HepG2 (cell line): ENCODE measurements around the gene CYB5D1. TPM values are rescaled to one million over a fixed set of nuclear protein-coding genes. Genes with fewer than 3 reads are reported as not detected.

Experiments used
- FOSL1 ChIP-seq: sonication (generic); formaldehyde crosslinking; IDR thresholded peaks from 2 replicates; pipeline ENCODE4 v1.9.0; 2021; ENCODE audit warnings: missing genetic modification reagents, borderline replicate concordance
- HNRNPK ChIP-seq: fragments of 200-400 bp; formaldehyde crosslinking; IDR thresholded peaks from 2 replicates; pipeline ENCODE4 v1.6.1; 2018; ENCODE audit warnings: low read length, low read depth, moderate library complexity, mild to moderate bottlenecking; ENCODE audit not compliant: poor library complexity, severe bottlenecking
- HOXA5 ChIP-seq: sonication (generic); formaldehyde crosslinking; IDR thresholded peaks from 2 replicates; pipeline ENCODE4 v1.4.0; 2020; ENCODE audit warnings: missing genetic modification reagents
- IKZF5 ChIP-seq: IDR thresholded peaks from 2 replicates; pipeline ENCODE4 v1.6.1; 2018; ENCODE audit warnings: missing genetic modification reagents, mild to moderate bottlenecking, missing compliant biosample characterization
- JUN ChIP-seq: sonication (generic); formaldehyde crosslinking; IDR thresholded peaks from 2 replicates; pipeline ENCODE4 v1.4.0; 2020; ENCODE audit warnings: mild to moderate bottlenecking, missing genetic modification reagents
- KDM2A ChIP-seq: sonication (generic); formaldehyde crosslinking; IDR thresholded peaks from 2 replicates; pipeline ENCODE4 v1.4.0; 2020; ENCODE audit warnings: low read depth, missing genetic modification reagents, borderline replicate concordance
- LCORL ChIP-seq, 2 experiments: fragments of 450-650 bp in 1 of 2; sonication (generic) in 1 of 2; formaldehyde crosslinking in 1 of 2; IDR thresholded peaks; 2 replicates each; pipeline versions ENCODE4 v1.5.0 to v1.6.1; 2017 to 2020; ENCODE audit warnings: antibody characterized with exemption in 1 of 2, missing genetic modification reagents in 1 of 2
- MEIS1 ChIP-seq: sonication (generic); formaldehyde crosslinking; IDR thresholded peaks from 2 replicates; pipeline ENCODE4 v1.9.0; 2021; ENCODE audit warnings: mild to moderate bottlenecking, missing genetic modification reagents, moderate library complexity, borderline replicate concordance
- NR1H2 ChIP-seq: sonication (generic); formaldehyde crosslinking; IDR thresholded peaks from 2 replicates; pipeline ENCODE4 v1.8.1; 2022; ENCODE audit warnings: low read depth, missing genetic modification reagents, borderline replicate concordance
- PCBP1 ChIP-seq: fragments of 200-400 bp; formaldehyde crosslinking; IDR thresholded peaks from 2 replicates; pipeline ENCODE4 v1.6.1; 2017; ENCODE audit warnings: mild to moderate bottlenecking, low read depth, low read length, borderline replicate concordance
- POLR2AphosphoS2 ChIP-seq: IDR thresholded peaks from 2 replicates; pipeline ENCODE4 v1.6.1; 2011; ENCODE audit warnings: low read depth, low read length, improper control_type of control experiment
- RAD51 ChIP-seq: fragments of 450-650 bp; IDR thresholded peaks from 2 replicates; pipeline ENCODE4 v1.6.1; 2016; ENCODE audit warnings: borderline replicate concordance
- SRSF4 ChIP-seq: fragments of 200-400 bp; formaldehyde crosslinking; IDR thresholded peaks from one replicate; pipeline ENCODE4 v1.6.1; 2018; ENCODE audit warnings: mild to moderate bottlenecking, low read depth, low read length, moderate library complexity; ENCODE audit not compliant: poor library complexity, severe bottlenecking
- TRIM24 ChIP-seq: sonication (generic); formaldehyde crosslinking; IDR thresholded peaks from 2 replicates; pipeline ENCODE4 v1.8.0; 2022; ENCODE audit warnings: mild to moderate bottlenecking, missing genetic modification reagents
- ZNF160 ChIP-seq: sonication (generic); formaldehyde crosslinking; IDR thresholded peaks from 2 replicates; pipeline ENCODE4 v1.8.0; 2022; ENCODE audit warnings: mild to moderate bottlenecking, inconsistent platforms, missing genetic modification reagents
- ZNF230 ChIP-seq: sonication (generic); formaldehyde crosslinking; IDR thresholded peaks from 2 replicates; pipeline ENCODE4 v1.4.0; 2020; ENCODE audit warnings: mild to moderate bottlenecking, missing genetic modification reagents
- ZNF3 ChIP-seq: IDR thresholded peaks from 2 replicates; pipeline ENCODE4 v1.7.0; 2017; ENCODE audit warnings: inconsistent platforms
- polyA plus RNA-seq, 8 experiments: library from polyadenylated mRNA; depleted of rRNA in 3 of 8; stranded (reverse) in 7 of 8; unstranded in 1 of 8; fragments of >200 nt; fragmentation: Illumina TruSeq in 4 of 8; extraction: Trizol in 4 of 8; gene quantifications; 2 replicates each; pipeline versions ENCODE4 v1.2.1 to v1.2.3, GENCODE V29; 2011 to 2016; ENCODE audit warnings: low read depth in 4 of 8, missing spikeins in 1 of 8, mixed read lengths in 1 of 8; ENCODE audit not compliant: insufficient read depth in 1 of 8
- total RNA-seq, 5 experiments: library from RNA; depleted of rRNA; stranded (reverse); fragments of >200 nt; fragmentation: Illumina TruSeq; extraction: Trizol; gene quantifications; 2 replicates each; pipeline ENCODE4 v1.2.3, GENCODE V29; 2016; ENCODE audit warnings: low read depth in 1 of 5
- TF ChIP-seq, protein P1 (sequence below): sonication (generic); formaldehyde crosslinking; IDR thresholded peaks from 2 replicates; pipeline ENCODE4 v1.4.0; 2020; ENCODE audit warnings: mild to moderate bottlenecking, missing genetic modification reagents
- TF ChIP-seq, protein P2 (sequence below): sonication (generic); formaldehyde crosslinking; IDR thresholded peaks from 2 replicates; pipeline ENCODE4 v1.4.0; 2020; ENCODE audit warnings: missing genetic modification reagents, mild to moderate bottlenecking, borderline replicate concordance

Gene CYB5D1
- total and polyA plus RNA-seq, 2 of the 13 experiments (the other 11 are each of a cell fraction or from before 2014, with no cell fraction given), result 8.9 to 17.0 TPM

DNA sequence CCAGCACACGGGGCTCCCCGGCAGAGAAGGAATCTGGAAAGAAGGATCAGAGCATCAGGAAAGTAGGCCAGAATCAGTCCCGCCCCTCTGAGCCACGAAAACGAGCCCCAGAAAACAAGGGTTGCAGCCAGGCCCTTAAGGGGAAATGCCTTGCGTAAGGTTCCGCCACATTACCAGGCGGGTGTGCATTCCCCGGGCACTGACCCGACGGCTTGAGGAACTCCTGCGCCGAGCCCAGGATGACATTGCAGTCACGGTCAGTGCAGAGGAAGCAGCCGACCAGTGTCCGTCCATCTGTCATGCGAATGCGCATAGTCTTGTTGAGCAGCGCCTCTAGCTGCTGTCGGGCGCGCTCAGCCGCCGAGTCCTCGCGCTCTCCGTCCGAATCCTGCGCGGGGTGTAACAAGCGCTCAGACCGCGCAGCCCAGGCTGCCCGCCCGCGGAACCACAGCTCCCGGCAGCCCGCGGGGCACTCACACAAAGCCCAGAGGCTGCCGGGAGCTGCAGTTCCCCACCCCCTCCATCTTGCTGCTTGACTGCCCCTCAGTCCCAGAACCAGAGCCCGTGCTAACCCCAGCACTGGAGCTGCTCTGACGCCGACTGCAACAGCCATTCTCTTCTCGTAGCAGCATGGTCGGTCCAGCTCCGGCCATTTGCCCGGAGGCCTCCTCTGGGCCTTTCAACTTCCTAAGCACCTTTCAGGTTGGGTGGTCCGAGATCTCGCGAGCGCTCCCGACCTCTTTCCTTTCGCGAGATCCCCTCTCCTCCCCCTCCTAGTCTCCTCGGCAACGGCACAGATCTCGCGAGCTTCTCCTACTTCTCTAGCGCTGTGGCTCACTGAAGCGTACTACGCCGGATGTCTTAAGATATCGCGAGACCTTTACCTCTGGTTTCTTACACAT is 741 bp upstream of the CYB5D1 start, which contains the start of gene NAA38 (continued):
- TF ChIP-seq, protein P1, sequence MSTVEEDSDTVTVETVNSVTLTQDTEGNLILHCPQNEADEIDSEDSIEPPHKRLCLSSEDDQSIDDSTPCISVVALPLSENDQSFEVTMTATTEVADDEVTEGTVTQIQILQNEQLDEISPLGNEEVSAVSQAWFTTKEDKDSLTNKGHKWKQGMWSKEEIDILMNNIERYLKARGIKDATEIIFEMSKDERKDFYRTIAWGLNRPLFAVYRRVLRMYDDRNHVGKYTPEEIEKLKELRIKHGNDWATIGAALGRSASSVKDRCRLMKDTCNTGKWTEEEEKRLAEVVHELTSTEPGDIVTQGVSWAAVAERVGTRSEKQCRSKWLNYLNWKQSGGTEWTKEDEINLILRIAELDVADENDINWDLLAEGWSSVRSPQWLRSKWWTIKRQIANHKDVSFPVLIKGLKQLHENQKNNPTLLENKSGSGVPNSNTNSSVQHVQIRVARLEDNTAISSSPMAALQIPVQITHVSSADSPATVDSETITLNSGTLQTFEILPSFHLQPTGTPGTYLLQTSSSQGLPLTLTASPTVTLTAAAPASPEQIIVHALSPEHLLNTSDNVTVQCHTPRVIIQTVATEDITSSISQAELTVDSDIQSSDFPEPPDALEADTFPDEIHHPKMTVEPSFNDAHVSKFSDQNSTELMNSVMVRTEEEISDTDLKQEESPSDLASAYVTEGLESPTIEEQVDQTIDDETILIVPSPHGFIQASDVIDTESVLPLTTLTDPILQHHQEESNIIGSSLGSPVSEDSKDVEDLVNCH (CRISPR knock-in tag), result no peak
- no peak; the same call in 1 of the 2 replicates for TF ChIP-seq ZNF160 (CRISPR knock-in tag)
- no peak for TF ChIP-seq FOSL1 (CRISPR knock-in tag)
- no peak for TF ChIP-seq NR1H2
- no peak for TF ChIP-seq ZNF3 (CRISPR knock-in tag)
- TF ChIP-seq POLR2AphosphoS2, result peak; percentile 67
- TF ChIP-seq TRIM24 (CRISPR knock-in tag), result no peak
- peak; percentile 99 for TF ChIP-seq KDM2A
- TF ChIP-seq SRSF4, result no peak
- TF ChIP-seq ZNF230, result no peak
- peak; percentile 88 for TF ChIP-seq HOXA5
- TF ChIP-seq JUN (CRISPR knock-in tag), result no peak
- no peak for TF ChIP-seq LCORL (IDR thresholded peaks at IDR 0.05)
- peak; percentile 54; the same call in 1 of the 2 replicates for TF ChIP-seq LCORL (CRISPR knock-in tag; IDR thresholded peaks at IDR 0.05)
- TF ChIP-seq, protein P2, sequence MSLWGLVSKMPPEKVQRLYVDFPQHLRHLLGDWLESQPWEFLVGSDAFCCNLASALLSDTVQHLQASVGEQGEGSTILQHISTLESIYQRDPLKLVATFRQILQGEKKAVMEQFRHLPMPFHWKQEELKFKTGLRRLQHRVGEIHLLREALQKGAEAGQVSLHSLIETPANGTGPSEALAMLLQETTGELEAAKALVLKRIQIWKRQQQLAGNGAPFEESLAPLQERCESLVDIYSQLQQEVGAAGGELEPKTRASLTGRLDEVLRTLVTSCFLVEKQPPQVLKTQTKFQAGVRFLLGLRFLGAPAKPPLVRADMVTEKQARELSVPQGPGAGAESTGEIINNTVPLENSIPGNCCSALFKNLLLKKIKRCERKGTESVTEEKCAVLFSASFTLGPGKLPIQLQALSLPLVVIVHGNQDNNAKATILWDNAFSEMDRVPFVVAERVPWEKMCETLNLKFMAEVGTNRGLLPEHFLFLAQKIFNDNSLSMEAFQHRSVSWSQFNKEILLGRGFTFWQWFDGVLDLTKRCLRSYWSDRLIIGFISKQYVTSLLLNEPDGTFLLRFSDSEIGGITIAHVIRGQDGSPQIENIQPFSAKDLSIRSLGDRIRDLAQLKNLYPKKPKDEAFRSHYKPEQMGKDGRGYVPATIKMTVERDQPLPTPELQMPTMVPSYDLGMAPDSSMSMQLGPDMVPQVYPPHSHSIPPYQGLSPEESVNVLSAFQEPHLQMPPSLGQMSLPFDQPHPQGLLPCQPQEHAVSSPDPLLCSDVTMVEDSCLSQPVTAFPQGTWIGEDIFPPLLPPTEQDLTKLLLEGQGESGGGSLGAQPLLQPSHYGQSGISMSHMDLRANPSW (CRISPR knock-in tag), result no peak
- no peak for TF ChIP-seq RAD51
- peak; percentile 44; the same call in 1 of the 2 replicates for TF ChIP-seq MEIS1 (CRISPR knock-in tag)
- TF ChIP-seq PCBP1, result 0 out of 2 replicates have a peak, but pooled peaks have one; percentile 29
- peak; percentile 71; the same call in 1 of the 2 replicates for TF ChIP-seq IKZF5 (CRISPR knock-in tag)
- TF ChIP-seq HNRNPK, result peak; percentile 68
